Parathyroid adenoma (tissue), 2 donors: Measurements from ENCODE around the gene AGTR2.
"Not testable (repeated sequence)": the region's sequence is repeated elsewhere in the genome, so short reads cannot be mapped to it uniquely, and the experiment has no call there.

Source experiments
- H2AFZ ChIP-seq: fragments of 300-600 bp; sonication (generic); one replicate; pipeline ENCODE4 v1.7.0; 2017; ENCODE audit warnings: antibody characterized with exemption, mild to moderate bottlenecking
- H3K27ac ChIP-seq: fragments of 300-600 bp; sonication (generic); one replicate; pipeline ENCODE4 v1.7.0; 2017
- H3K27me3 ChIP-seq: fragments of 300-600 bp; sonication (generic); one replicate; pipeline ENCODE4 v1.7.0; 2017; ENCODE audit warnings: low read length; ENCODE audit not compliant: control insufficient read depth, insufficient read depth
- H3K36me3 ChIP-seq: fragments of 300-600 bp; sonication (generic); one replicate; pipeline ENCODE4 v1.7.0; 2017; ENCODE audit warnings: low read length; ENCODE audit not compliant: control insufficient read depth, insufficient read depth
- H3K4me1 ChIP-seq: fragments of 300-600 bp; sonication (generic); one replicate; pipeline ENCODE4 v1.7.0; 2017; ENCODE audit warnings: control low read depth
- H3K4me2 ChIP-seq: fragments of 300-600 bp; sonication (generic); one replicate; pipeline ENCODE4 v1.7.0; 2017; ENCODE audit warnings: low read length
- H3K4me3 ChIP-seq: fragments of 300-600 bp; sonication (generic); one replicate; pipeline ENCODE4 v1.7.0; 2017; ENCODE audit warnings: low read depth, low read length
- H3K79me2 ChIP-seq: fragments of 300-600 bp; sonication (generic); one replicate; pipeline ENCODE4 v1.7.0; 2017; ENCODE audit warnings: control low read depth
- H3K9ac ChIP-seq: fragments of 300-600 bp; sonication (generic); one replicate; pipeline ENCODE4 v1.7.0; 2017; ENCODE audit warnings: mild to moderate bottlenecking
- H3K9me3 ChIP-seq: fragments of 300-600 bp; sonication (generic); one replicate; pipeline ENCODE4 v1.7.0; 2017; ENCODE audit warnings: low read length; ENCODE audit not compliant: control insufficient read depth
- CTCF ChIP-seq: fragments of 300-600 bp; sonication (generic); IDR thresholded peaks from one replicate; pipeline ENCODE4 v1.7.0; 2017; ENCODE audit warnings: antibody characterized with exemption, mild to moderate bottlenecking
- donor health status: primary hyperparathyroidism.

AGTR2 gene

GRCh38 chrX:116170511-116170910, at the start of gene AGTR2:
AGTR2 (plus strand) TSS chrX:116170744; CDS start chrX:116172281, 1,537 bp downstream.
- Histone ChIP-seq H3K4me1 (no peaks in the 10 kb centered on the region), H3K36me3 (no peaks in the 10 kb centered on the region), H3K9me3 (no peaks in the 10 kb centered on the region), H3K79me2 (no peaks in the 10 kb centered on the region), H3K9ac (no peak within 1 kb of the TSS), H3K27me3 (no peaks in the 10 kb centered on the region), H2AFZ (no peak within 1 kb of the TSS), H3K4me2 (no peak within 1 kb of the TSS), H3K4me3 (no peak within 1 kb of the TSS), H3K27ac (no peak within 1 kb of the TSS)
- TF ChIP-seq CTCF, result no peak

- TF ChIP-seq CTCF, result no peak
- no peak overlapping the region for H3K27ac ChIP-seq
Observed at GRCh38 chrX:116135277-116135676, 35.3 kb upstream of the AGTR2 start.

GRCh38 chrX:116141270-116141669, 29.3 kb upstream of the AGTR2 start:
- H3K4me1 ChIP-seq, H3K9me3 ChIP-seq, H3K27ac ChIP-seq, H3K4me2 ChIP-seq, H3K27me3 ChIP-seq, H2AFZ ChIP-seq, H3K4me3 ChIP-seq, H3K36me3 ChIP-seq, H3K79me2 ChIP-seq, H3K9ac ChIP-seq: not testable (repeated sequence)

More at GRCh38 chrX:116135277-116135676, 35.3 kb upstream of the AGTR2 start:
- no peaks in the 10 kb centered on the region for H3K9me3 ChIP-seq
- H3K27me3 ChIP-seq, result no peaks in the 10 kb centered on the region
- H3K79me2 ChIP-seq, result no peaks in the 10 kb centered on the region
- H3K36me3 ChIP-seq, result no peaks in the 10 kb centered on the region
- H3K9ac ChIP-seq, result no peak overlapping the region
- no peak overlapping the region for H2AFZ ChIP-seq
- no peak overlapping the region for H3K4me3 ChIP-seq
- H3K4me1 ChIP-seq, result no peaks in the 10 kb centered on the region
- H3K4me2 ChIP-seq, result no peak overlapping the region

- Histone ChIP-seq H3K36me3 (no peaks in the 10 kb centered on the region), H2AFZ (no peak overlapping the region), H3K9ac (no peak overlapping the region), H3K27me3 (no peaks in the 10 kb centered on the region), H3K9me3 (no peaks in the 10 kb centered on the region), H3K4me3 (no peak overlapping the region), H3K79me2 (no peaks in the 10 kb centered on the region), H3K4me1 (no peaks in the 10 kb centered on the region), H3K27ac (no peak overlapping the region), H3K4me2 (no peak overlapping the region)
- TF ChIP-seq CTCF, result no peak
Observed at GRCh38 chrX:116142976-116143375, 27.6 kb upstream of the AGTR2 start.

GRCh38 chrX:116172976-116173375, 2.4 kb downstream of the AGTR2 start:
- no peak overlapping the region for H3K9ac ChIP-seq
- no peaks in the 10 kb centered on the region for H3K36me3 ChIP-seq
- H2AFZ ChIP-seq, result no peak overlapping the region
- TF ChIP-seq CTCF, result no peak
- H3K27me3 ChIP-seq, result no peaks in the 10 kb centered on the region
- no peaks in the 10 kb centered on the region for H3K9me3 ChIP-seq
- H3K79me2 ChIP-seq, result no peaks in the 10 kb centered on the region
- H3K4me1 ChIP-seq, result no peaks in the 10 kb centered on the region
- H3K27ac ChIP-seq, result no peak overlapping the region
- no peak overlapping the region for H3K4me2 ChIP-seq
- no peak overlapping the region for H3K4me3 ChIP-seq
